A673 (cell line): Measurements from ENCODE around the gene ADRM1. TPM values are rescaled to one million over a fixed set of nuclear protein-coding genes. Genes with fewer than 3 reads are reported as not detected.

Source experiments
- BruUV-seq: library from RNA; stranded (reverse); fragments of 400-500 nt; replicated peaks from 2 replicates; lab custom pipeline; 2021; lab: Mats Ljungman, UMichigan
- CTCF ChIA-PET: fragments of 300-600 bp; sonication (Branson Sonifier 250); formaldehyde crosslinking; loops from one replicate; lab custom pipeline; 2022; ENCODE audit warnings: antibody characterized with exemption; lab: Charles Lee
- POLR2A ChIA-PET: fragments of 300-600 bp; sonication (Branson Sonifier 250); formaldehyde crosslinking; loops from one replicate; lab custom pipeline; 2022; ENCODE audit warnings: antibody characterized with exemption; ENCODE audit not compliant: low non-redundant PET; lab: Charles Lee
- DNase-seq: peaks from one replicate; pipeline ENCODE4 v3.0.0-alpha.2; 2015; ENCODE audit warnings: low spot score
- H3K27ac ChIP-seq: fragments of 200-600 bp; sonication (generic); 2 replicates; pipeline ENCODE4 v1.5.1; 2016; ENCODE audit warnings: mixed run types, low read depth, mild to moderate bottlenecking, mixed read lengths, antibody characterized with exemption, low read length; ENCODE audit not compliant: poor library complexity, severe bottlenecking
- H3K27me3 ChIP-seq: fragments of 200-600 bp; sonication (generic); replicated peaks from 2 replicates; pipeline ENCODE4 v1.6.1; 2017; ENCODE audit warnings: mixed run types, low read depth, mild to moderate bottlenecking, mixed read lengths, antibody characterized with exemption, low read length; ENCODE audit not compliant: insufficient read depth, poor library complexity
- H3K36me3 ChIP-seq: fragments of 200-600 bp; sonication (generic); 2 replicates; pipeline ENCODE4 v1.6.1; 2016; ENCODE audit warnings: mixed run types, mild to moderate bottlenecking, mixed read lengths, antibody characterized with exemption, low read length; ENCODE audit not compliant: insufficient read depth, poor library complexity, severe bottlenecking
- H3K4me1 ChIP-seq: fragments of 200-600 bp; sonication (generic); 2 replicates; pipeline ENCODE4 v1.6.1; 2017; ENCODE audit warnings: mixed run types, mild to moderate bottlenecking, mixed read lengths, antibody characterized with exemption, low read length; ENCODE audit not compliant: insufficient read depth, poor library complexity, severe bottlenecking
- H3K4me3 ChIP-seq: fragments of 200-600 bp; sonication (generic); 2 replicates; pipeline ENCODE4 v1.5.1; 2016; ENCODE audit warnings: low read depth, mixed run types, mild to moderate bottlenecking, mixed read lengths, low read length; ENCODE audit not compliant: poor library complexity, severe bottlenecking
- H3K9me3 ChIP-seq: fragments of 200-600 bp; sonication (generic); 2 replicates; pipeline ENCODE4 v1.6.1; 2016; ENCODE audit warnings: mixed run types, low read depth, mild to moderate bottlenecking, mixed read lengths, antibody characterized with exemption, low read length; ENCODE audit not compliant: poor library complexity, severe bottlenecking
- EZH2 ChIP-seq: fragments of 200-600 bp; sonication (generic); IDR thresholded peaks from 2 replicates; pipeline ENCODE4 v1.6.1; 2017; ENCODE audit warnings: borderline replicate concordance, low read depth, mild to moderate bottlenecking, mixed read lengths, antibody characterized with exemption, low read length; ENCODE audit not compliant: poor library complexity, severe bottlenecking
- intact Hi-C: fragments of 100-400 bp; cut with micrococcal nuclease; formaldehyde crosslinking; loops from one replicate; pipeline ENCODE4 v1.10.0; 2022; ENCODE audit not compliant: unreplicated experiment
- total RNA-seq: library from RNA; stranded (reverse); gene quantifications from 2 replicates; pipeline ENCODE4 v1.2.3, GENCODE V29; 2021
- TF ChIP-seq, protein P1 (sequence below): fragments of 300-800, 200-600 bp; sonication (generic); conservative IDR thresholded peaks from 2 replicates; pipeline ENCODE4 v1.5.1; 2017; ENCODE audit warnings: low read depth, mild to moderate bottlenecking, antibody characterized with exemption, low read length, moderate library complexity, mixed read lengths

The ADRM1 gene
- total RNA-seq, 1 experiment from 2014 or later = 252 TPM

DNA sequence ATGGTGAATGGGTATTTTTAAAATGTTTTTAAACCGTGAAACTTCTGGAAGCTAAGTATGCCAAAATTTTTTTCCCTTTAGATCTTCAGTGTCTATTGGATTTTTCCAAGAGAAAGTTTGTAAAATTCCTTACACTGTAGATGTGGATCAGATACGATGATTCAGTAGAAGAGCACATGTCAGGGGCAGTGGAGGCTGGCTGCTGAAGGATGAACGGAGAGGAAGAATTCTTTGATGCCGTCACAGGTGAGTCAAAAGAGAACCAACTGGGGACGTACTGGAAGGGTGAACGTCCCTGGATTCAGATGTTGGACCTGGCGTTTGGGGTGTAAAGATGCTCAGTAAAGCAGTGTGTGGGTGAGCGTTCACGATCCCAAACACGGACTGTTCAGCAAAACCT is 46.8 kb upstream of the ADRM1 start:
- CTCF ChIA-PET = no interaction called here
- Histone ChIP-seq H3K27ac (no peak overlapping the region), H3K4me3 (no peak overlapping the region), H3K36me3 (no peaks in the 10 kb centered on the region), H3K9me3 (no peaks in the 10 kb centered on the region), H3K4me1 (no peaks in the 10 kb centered on the region), H3K27me3 (no peaks in the 10 kb centered on the region)
- TF ChIP-seq EZH2 = no peak
- TF ChIP-seq, protein P1, sequence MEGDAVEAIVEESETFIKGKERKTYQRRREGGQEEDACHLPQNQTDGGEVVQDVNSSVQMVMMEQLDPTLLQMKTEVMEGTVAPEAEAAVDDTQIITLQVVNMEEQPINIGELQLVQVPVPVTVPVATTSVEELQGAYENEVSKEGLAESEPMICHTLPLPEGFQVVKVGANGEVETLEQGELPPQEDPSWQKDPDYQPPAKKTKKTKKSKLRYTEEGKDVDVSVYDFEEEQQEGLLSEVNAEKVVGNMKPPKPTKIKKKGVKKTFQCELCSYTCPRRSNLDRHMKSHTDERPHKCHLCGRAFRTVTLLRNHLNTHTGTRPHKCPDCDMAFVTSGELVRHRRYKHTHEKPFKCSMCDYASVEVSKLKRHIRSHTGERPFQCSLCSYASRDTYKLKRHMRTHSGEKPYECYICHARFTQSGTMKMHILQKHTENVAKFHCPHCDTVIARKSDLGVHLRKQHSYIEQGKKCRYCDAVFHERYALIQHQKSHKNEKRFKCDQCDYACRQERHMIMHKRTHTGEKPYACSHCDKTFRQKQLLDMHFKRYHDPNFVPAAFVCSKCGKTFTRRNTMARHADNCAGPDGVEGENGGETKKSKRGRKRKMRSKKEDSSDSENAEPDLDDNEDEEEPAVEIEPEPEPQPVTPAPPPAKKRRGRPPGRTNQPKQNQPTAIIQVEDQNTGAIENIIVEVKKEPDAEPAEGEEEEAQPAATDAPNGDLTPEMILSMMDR = no peak
- BruUV-seq = no TSS peak
- POLR2A ChIA-PET = no interaction called here
- no peak for DNase-seq
- intact Hi-C loops = no loop called here

DNA sequence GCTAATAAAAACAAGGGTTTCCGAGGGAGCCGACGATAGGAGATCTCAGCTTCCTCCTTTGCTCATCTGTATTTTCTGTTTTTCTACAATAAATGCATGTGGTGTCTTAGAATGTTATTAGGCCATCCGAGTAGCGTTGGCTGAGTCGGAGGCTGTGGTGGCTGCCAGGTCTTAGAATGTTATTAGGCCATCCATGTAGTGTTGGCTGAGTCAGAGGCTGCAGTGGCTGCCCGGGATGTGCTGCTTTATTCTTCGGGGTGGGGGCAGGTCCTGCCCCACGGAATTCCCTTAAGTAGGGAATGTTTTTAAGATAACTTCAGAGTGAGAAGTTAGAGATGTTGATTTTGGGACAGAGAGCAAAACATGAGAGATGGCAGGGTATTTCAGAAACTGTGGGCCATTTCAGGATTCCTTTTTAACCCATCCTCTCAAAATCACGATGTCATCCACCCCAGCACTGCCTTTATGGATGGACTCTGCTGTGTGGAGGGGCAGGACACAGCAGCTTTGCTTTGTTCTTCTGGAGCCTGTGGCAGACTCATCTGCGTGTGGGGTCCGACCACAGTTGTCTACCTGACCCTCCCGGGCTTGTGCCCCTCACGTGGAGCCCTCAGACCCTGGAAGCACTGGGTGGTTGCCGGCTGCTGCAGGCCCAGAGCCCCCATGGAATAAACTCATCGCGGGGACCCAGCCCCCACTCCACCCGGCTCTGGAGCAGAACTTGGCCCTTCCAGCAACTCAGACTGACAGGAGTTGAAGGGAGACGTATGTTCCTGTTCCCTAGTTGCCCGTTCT is 44.1 kb upstream of the ADRM1 start:
- intact Hi-C loops = no loop called here

DNA sequence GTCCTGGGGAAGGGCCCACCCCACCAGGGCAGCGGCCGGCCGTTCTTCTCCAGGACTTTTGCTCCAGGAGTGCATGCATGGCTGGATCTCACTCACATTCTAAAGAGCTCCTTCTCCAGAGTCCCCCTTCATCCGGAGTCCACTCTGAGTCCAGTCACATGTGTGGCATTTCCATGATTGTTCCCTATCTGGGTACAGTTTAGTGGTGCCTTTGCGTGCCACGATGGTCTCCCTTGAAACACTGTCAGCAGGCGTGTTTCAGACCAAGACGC is 43.6 kb upstream of the ADRM1 start:
- TF ChIP-seq, protein P1 = no peak
- no peak for TF ChIP-seq EZH2
- CTCF ChIA-PET = no interaction called here
- Histone ChIP-seq H3K36me3 (no peaks in the 10 kb centered on the region), H3K9me3 (no peaks in the 10 kb centered on the region), H3K4me1 (no peaks in the 10 kb centered on the region), H3K27ac (no peak overlapping the region), H3K27me3 (no peaks in the 10 kb centered on the region), H3K4me3 (no peak overlapping the region)
- intact Hi-C loops = no loop called here
- POLR2A ChIA-PET = no interaction called here
- no peak for DNase-seq
- no TSS peak for BruUV-seq

More for the DNA sequence above, 44.1 kb upstream of the ADRM1 start:
- Histone ChIP-seq H3K27me3 (no peaks in the 10 kb centered on the region), H3K4me3 (no peak overlapping the region), H3K36me3 (no peaks in the 10 kb centered on the region), H3K27ac (no peak overlapping the region), H3K4me1 (no peaks in the 10 kb centered on the region), H3K9me3 (no peaks in the 10 kb centered on the region)
- DNase-seq = no peak
- POLR2A ChIA-PET = no interaction called here
- TF ChIP-seq, protein P1 = no peak
- TF ChIP-seq EZH2 = no peak
- CTCF ChIA-PET = no interaction called here
- BruUV-seq = no TSS peak
